HepG2 (cell line): ENCODE results near the gene SERTAD4. TPM values are rescaled to one million over a fixed set of nuclear protein-coding genes. Genes with fewer than 3 reads are reported as not detected.

Source experiments
- ATAC-seq: fragments of 200-7000 bp; cut with Tn5 transposase; 3 replicates; pipeline ENCODE4 v1.9.1; 2020; ENCODE audit warnings: mild to moderate bottlenecking, moderate library complexity
- BruUV-seq: library from RNA; stranded (reverse); fragments of 400-500 nt; replicated peaks from 2 replicates; lab custom pipeline; 2021; lab: Mats Ljungman, UMichigan
- CTCF ChIA-PET: fragments of 300-600 bp; formaldehyde crosslinking; extraction: SDS; loops from one replicate; lab custom pipeline; 2021; ENCODE audit warnings: low total read pairs, inconsistent platforms, low intra/inter-chr PET ratio; lab: Yijun Ruan, JAX
- POLR2A ChIA-PET: fragments of 350-600 bp; sonication (Branson Sonifier 250); formaldehyde crosslinking; loops from one replicate; lab custom pipeline; 2020; ENCODE audit warnings: antibody characterized with exemption, inconsistent platforms; lab: Yijun Ruan, JAX
- DNase-seq: peaks from one replicate; pipeline ENCODE4 v3.0.0-alpha.2; 2015; ENCODE audit warnings: low spot score
- FAIRE-seq: peaks from 3 replicates; lab custom pipeline; 2011; peaks lifted over from hg19 to GRCh38; lab: Jason Lieb, UNC
- H2AFZ ChIP-seq: one replicate; pipeline ENCODE4 v1.6.1; 2011; ENCODE audit warnings: low read length, inconsistent platforms
- H3K27ac ChIP-seq: fragments of 300-600 bp; 3 replicates; pipeline ENCODE4 v1.8.0; 2011; ENCODE audit warnings: mixed run types, mild to moderate bottlenecking, mixed read lengths, low read length, inconsistent platforms; ENCODE audit not compliant: insufficient read depth; ENCODE audit errors: extremely low read length
- H3K27me3 ChIP-seq, 2 experiments: fragments of 200-600 bp in 1 of 2; 2 replicates in 1 of 2; 3 replicates in 1 of 2; pipeline versions ENCODE4 v1.6.0 to v1.8.0; 2011; ENCODE audit warnings: low read length in 2 of 2, mild to moderate bottlenecking in 2 of 2, moderate library complexity in 2 of 2, inconsistent platforms in 1 of 2; ENCODE audit not compliant: insufficient read depth in 2 of 2, control insufficient read depth in 1 of 2
- H3K36me3 ChIP-seq, 2 experiments: fragments of 200-600 bp in 1 of 2; replicated peaks in 1 of 2; 2 replicates in 1 of 2; 3 replicates in 1 of 2; pipeline versions ENCODE4 v1.5.1 to v1.8.0; 2011; ENCODE audit warnings: low read length in 2 of 2, inconsistent platforms in 1 of 2; ENCODE audit not compliant: insufficient read depth in 2 of 2, control insufficient read depth in 1 of 2
- H3K4me1 ChIP-seq: 2 replicates; pipeline ENCODE4 v1.5.1; 2012; ENCODE audit warnings: low read length, inconsistent platforms; ENCODE audit not compliant: insufficient read depth
- H3K4me2 ChIP-seq: 2 replicates; pipeline ENCODE4 v1.6.0; 2011; ENCODE audit warnings: low read depth, low read length, inconsistent platforms
- H3K4me3 ChIP-seq, 3 experiments: fragments of 200-600 bp in 1 of 3; sonication (generic), shearing (Covaris generic) in 1 of 3; replicated peaks in 1 of 3; 2 replicates each; pipeline ENCODE4 v1.5.1; 2011 to 2016; ENCODE audit warnings: low read length in 3 of 3, inconsistent platforms in 2 of 3, low read depth in 2 of 3, mild to moderate bottlenecking in 2 of 3, control low read depth in 1 of 3, mixed read lengths in 1 of 3; ENCODE audit not compliant: insufficient read depth in 1 of 3
- H3K79me2 ChIP-seq: one replicate; pipeline ENCODE4 v1.6.1; 2011; ENCODE audit warnings: low read length, inconsistent platforms; ENCODE audit not compliant: insufficient read depth
- H3K9ac ChIP-seq: 2 replicates; pipeline ENCODE4 v1.6.0; 2011; ENCODE audit warnings: mild to moderate bottlenecking, low read depth, low read length, inconsistent platforms; ENCODE audit not compliant: insufficient read depth
- H3K9me3 ChIP-seq: 2 replicates; pipeline ENCODE4 v1.5.1; 2012; ENCODE audit warnings: mild to moderate bottlenecking, low read length
- H4K20me1 ChIP-seq: 2 replicates; pipeline ENCODE4 v1.6.0; 2011; ENCODE audit warnings: inconsistent platforms, mild to moderate bottlenecking, low read length, moderate library complexity; ENCODE audit not compliant: insufficient read depth
- ATF2 ChIP-seq: sonication (generic); formaldehyde crosslinking; IDR thresholded peaks from 2 replicates; pipeline ENCODE4 v1.4.0; 2020; ENCODE audit warnings: missing genetic modification reagents
- CREB1 ChIP-seq, 2 experiments: fragments of 450-650 bp in 1 of 2; IDR thresholded peaks; 2 replicates each; pipeline ENCODE4 v1.6.1; 2016 to 2017; ENCODE audit warnings: control low read depth in 1 of 2, mild to moderate bottlenecking in 1 of 2, missing compliant biosample characterization in 1 of 2, missing genetic modification characterization in 1 of 2
- KDM6A ChIP-seq: IDR thresholded peaks from 2 replicates; pipeline ENCODE4 v1.6.1; 2016; ENCODE audit warnings: low read depth
- ZFAT ChIP-seq: sonication (generic); formaldehyde crosslinking; conservative IDR thresholded peaks from 2 replicates; pipeline ENCODE4 v1.8.1; 2023; ENCODE audit warnings: missing genetic modification reagents, inconsistent platforms
- ZFP41 ChIP-seq: sonication (generic); formaldehyde crosslinking; IDR thresholded peaks from 2 replicates; pipeline ENCODE4 v1.4.0; 2020; ENCODE audit warnings: mild to moderate bottlenecking, missing genetic modification reagents, borderline replicate concordance
- ZNF101 ChIP-seq: sonication (generic); formaldehyde crosslinking; IDR thresholded peaks from 2 replicates; pipeline ENCODE4 v1.4.0; 2020; ENCODE audit warnings: mild to moderate bottlenecking, low read depth, missing genetic modification reagents, borderline replicate concordance
- ZNF773 ChIP-seq: sonication (generic); formaldehyde crosslinking; IDR thresholded peaks from 2 replicates; pipeline ENCODE4 v1.4.0; 2020; ENCODE audit warnings: missing genetic modification reagents, borderline replicate concordance
- WGBS: methylation state at CpG from one replicate; pipeline ENCODE4 v1.1.6; 2017; ENCODE audit warnings: low lambda C conversion rate; 5-methylcytosine and 5-hydroxymethylcytosine counted together
- in situ Hi-C: cut with HindIII; loops from 2 replicates; pipeline ENCODE4 v1.10.0; 2017; ENCODE audit warnings: low pct_unique_long_range_greater_than_20kb; ENCODE audit not compliant: extremely low pct_ligation_motif_present
- intact Hi-C: fragments of 100-400 bp; cut with micrococcal nuclease; formaldehyde crosslinking; loops from one replicate; pipeline ENCODE4 v1.10.0; 2022; ENCODE audit not compliant: unreplicated experiment
- polyA plus RNA-seq, 8 experiments: library from polyadenylated mRNA; depleted of rRNA in 3 of 8; stranded (reverse) in 7 of 8; unstranded in 1 of 8; fragments of >200 nt; fragmentation: Illumina TruSeq in 4 of 8; extraction: Trizol in 4 of 8; gene quantifications; 2 replicates each; pipeline versions ENCODE4 v1.2.1 to v1.2.3, GENCODE V29; 2011 to 2016; ENCODE audit warnings: low read depth in 4 of 8, missing spikeins in 1 of 8, mixed read lengths in 1 of 8; ENCODE audit not compliant: insufficient read depth in 1 of 8
- total RNA-seq, 5 experiments: library from RNA; depleted of rRNA; stranded (reverse); fragments of >200 nt; fragmentation: Illumina TruSeq; extraction: Trizol; gene quantifications; 2 replicates each; pipeline ENCODE4 v1.2.3, GENCODE V29; 2016; ENCODE audit warnings: low read depth in 1 of 5
- TF ChIP-seq, protein P1 (sequence below): sonication (generic); formaldehyde crosslinking; IDR thresholded peaks from 2 replicates; pipeline ENCODE4 v1.4.0; 2020; ENCODE audit warnings: mild to moderate bottlenecking, missing genetic modification reagents
- TF ChIP-seq, protein P2 (sequence below): sonication (generic); formaldehyde crosslinking; IDR thresholded peaks from 2 replicates; pipeline ENCODE4 v1.8.0; 2022; ENCODE audit warnings: mild to moderate bottlenecking, missing genetic modification reagents, moderate library complexity

The SERTAD4 gene
- total and polyA plus RNA-seq, 2 of the 13 experiments (the other 11 are each of a cell fraction or from before 2014, with no cell fraction given), result not detected

DNA sequence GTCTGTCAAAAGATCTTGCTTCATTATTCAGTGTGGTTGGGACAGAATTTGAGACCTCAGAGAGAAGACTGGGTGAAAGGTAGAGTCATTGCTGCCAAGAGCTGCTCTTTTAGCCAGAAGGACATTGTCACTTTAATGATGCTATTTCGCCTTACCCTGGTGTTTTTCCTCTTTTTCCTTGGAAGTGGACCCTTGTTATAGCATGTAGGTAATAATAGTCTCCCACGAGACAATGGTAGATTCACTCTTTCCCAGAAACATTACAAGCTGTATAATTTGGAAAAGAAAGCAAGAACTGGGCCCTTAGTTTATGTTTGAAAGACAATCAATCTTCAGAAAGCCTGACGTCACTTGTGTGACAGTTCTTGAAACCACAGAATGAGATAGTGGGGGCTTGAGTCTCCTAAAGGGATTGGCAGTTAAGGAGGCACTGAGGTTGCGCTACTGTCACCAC is 3.8 kb downstream of the SERTAD4 start:
- BruUV-seq, result no TSS peak
- POLR2A ChIA-PET, result no interaction called here

DNA sequence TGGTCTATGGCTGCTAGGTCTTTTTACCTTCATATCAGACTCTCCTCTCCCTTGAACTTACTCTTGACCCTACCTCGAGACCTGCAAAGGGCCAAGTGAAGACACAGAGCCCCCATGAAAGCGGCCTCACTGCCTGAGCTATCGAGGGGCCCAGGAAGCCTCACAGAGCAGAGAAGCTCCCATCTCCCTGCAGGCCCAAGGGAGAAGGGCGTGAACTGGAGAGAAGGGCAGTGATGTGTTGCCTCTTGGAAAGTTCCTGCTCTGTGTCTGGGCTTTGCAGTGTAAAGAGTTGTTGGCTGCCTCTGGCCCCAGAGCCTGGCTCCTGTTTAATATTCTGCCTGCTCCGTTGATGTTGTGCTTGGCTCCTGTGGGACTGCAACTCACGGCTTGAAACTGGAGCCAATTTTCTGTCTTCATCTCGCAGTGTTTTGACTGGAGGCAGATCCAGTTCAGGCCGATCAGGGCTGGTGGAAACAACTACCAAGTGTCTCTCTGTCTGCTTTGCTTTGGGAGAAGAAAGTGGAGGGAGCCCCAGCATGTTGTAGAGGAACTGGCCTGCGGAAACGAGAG is 4.3 kb downstream of the SERTAD4 start:
- Histone ChIP-seq H3K9ac (no peak overlapping the region), H2AFZ (no peak overlapping the region), H3K4me1 (peaks cover 7% of the 10 kb centered on the region; the same call in 1 of the 2 replicates), H3K27ac (no peak overlapping the region), H3K79me2 (no peaks in the 10 kb centered on the region), H3K36me3 (no peaks in the 10 kb centered on the region), H3K27me3 (peaks cover 4 to 60% of the 10 kb centered on the region in 2 experiments), H3K9me3 (no peaks in the 10 kb centered on the region), H4K20me1 (no peaks in the 10 kb centered on the region), H3K4me3 (no peak overlapping the region), H3K4me2 (no peak overlapping the region)
- 0% methylated on average over 6 of the region's 10 CpGs for WGBS
- ChIA-PET CTCF (no interaction called here), POLR2A (no interaction called here)
- DNase-seq, result no peak
- no peak for ATAC-seq
- in situ Hi-C loops (no loop called here), intact Hi-C loops (loop anchor here (10.0 kb wide), 1 partner anchor 78 kb away; no protein-coding TSS in a partner anchor)
- FAIRE-seq, result no peak
- BruUV-seq, result no TSS peak
- TF ChIP-seq ZNF773 (CRISPR knock-in tag), result no peak
- no peak for TF ChIP-seq ZFP41 (CRISPR knock-in tag)
- TF ChIP-seq ZNF101 (CRISPR knock-in tag), result no peak
- TF ChIP-seq ZFAT (CRISPR knock-in tag), result no peak
- TF ChIP-seq, protein P1, sequence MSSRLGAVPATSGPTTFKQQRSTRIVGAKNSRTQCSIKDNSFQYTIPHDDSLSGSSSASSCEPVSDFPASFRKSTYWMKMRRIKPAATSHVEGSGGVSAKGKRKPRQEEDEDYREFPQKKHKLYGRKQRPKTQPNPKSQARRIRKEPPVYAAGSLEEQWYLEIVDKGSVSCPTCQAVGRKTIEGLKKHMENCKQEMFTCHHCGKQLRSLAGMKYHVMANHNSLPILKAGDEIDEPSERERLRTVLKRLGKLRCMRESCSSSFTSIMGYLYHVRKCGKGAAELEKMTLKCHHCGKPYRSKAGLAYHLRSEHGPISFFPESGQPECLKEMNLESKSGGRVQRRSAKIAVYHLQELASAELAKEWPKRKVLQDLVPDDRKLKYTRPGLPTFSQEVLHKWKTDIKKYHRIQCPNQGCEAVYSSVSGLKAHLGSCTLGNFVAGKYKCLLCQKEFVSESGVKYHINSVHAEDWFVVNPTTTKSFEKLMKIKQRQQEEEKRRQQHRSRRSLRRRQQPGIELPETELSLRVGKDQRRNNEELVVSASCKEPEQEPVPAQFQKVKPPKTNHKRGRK (CRISPR knock-in tag), result no peak
- TF ChIP-seq KDM6A (CRISPR knock-in tag), result no peak
- no peak for TF ChIP-seq ATF2 (CRISPR knock-in tag)

More for the DNA sequence above, 3.8 kb downstream of the SERTAD4 start:
- DNase-seq (no peak), ATAC-seq (no peak), FAIRE-seq (no peak)
- H3K79me2 ChIP-seq, result no peaks in the 10 kb centered on the region
- H3K27ac ChIP-seq, result no peak overlapping the region
- in situ Hi-C loops, result no loop called here
- WGBS, result 5% methylated on average over 3 of the region's 4 CpGs
- H3K9ac ChIP-seq, result no peak overlapping the region
- H3K4me3 ChIP-seq, result no peak overlapping the region
- intact Hi-C loops, result loop anchor here (10.0 kb wide), 1 partner anchor 78 kb away; no protein-coding TSS in a partner anchor
- H2AFZ ChIP-seq, result no peak overlapping the region
- TF ChIP-seq CREB1 (IDR thresholded peaks at IDR 0.05) (peak; percentile 84), CREB1 (CRISPR knock-in tag; IDR thresholded peaks at IDR 0.05) (no peak)
- TF ChIP-seq, protein P2, sequence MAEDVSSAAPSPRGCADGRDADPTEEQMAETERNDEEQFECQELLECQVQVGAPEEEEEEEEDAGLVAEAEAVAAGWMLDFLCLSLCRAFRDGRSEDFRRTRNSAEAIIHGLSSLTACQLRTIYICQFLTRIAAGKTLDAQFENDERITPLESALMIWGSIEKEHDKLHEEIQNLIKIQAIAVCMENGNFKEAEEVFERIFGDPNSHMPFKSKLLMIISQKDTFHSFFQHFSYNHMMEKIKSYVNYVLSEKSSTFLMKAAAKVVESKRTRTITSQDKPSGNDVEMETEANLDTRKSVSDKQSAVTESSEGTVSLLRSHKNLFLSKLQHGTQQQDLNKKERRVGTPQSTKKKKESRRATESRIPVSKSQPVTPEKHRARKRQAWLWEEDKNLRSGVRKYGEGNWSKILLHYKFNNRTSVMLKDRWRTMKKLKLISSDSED, result no peak
- no peaks in the 10 kb centered on the region for H3K9me3 ChIP-seq
- H3K36me3 ChIP-seq, result no peaks in the 10 kb centered on the region
- H4K20me1 ChIP-seq, result no peaks in the 10 kb centered on the region
- peaks cover 7% of the 10 kb centered on the region; the same call in 1 of the 2 replicates for H3K4me1 ChIP-seq
- H3K27me3 ChIP-seq, result peaks cover 4 to 62% of the 10 kb centered on the region in 2 experiments
- H3K4me2 ChIP-seq, result no peak overlapping the region
- CTCF ChIA-PET, result no interaction called here
